Neural cell (in vitro differentiated cells): ENCODE data around the gene COQ8B. TPM values are rescaled to one million over a fixed set of nuclear protein-coding genes. Genes with fewer than 3 reads are reported as not detected.

Source experiments
- H2AFZ ChIP-seq: fragments of 200-600, 300-800 bp; sonication (generic), shearing (Covaris generic); 2 replicates; pipeline ENCODE4 v1.6.0; 2014; ENCODE audit warnings: low read depth, mild to moderate bottlenecking, antibody characterized with exemption, low read length, moderate library complexity
- H3F3A ChIP-seq: fragments of 200-600 bp; shearing (Covaris generic); 2 replicates; pipeline ENCODE4 v1.6.1; 2016; ENCODE audit warnings: mild to moderate bottlenecking, moderate library complexity, mixed read lengths, antibody characterized with exemption, low read length; ENCODE audit not compliant: insufficient read depth, poor library complexity, severe bottlenecking
- H3K27ac ChIP-seq: fragments of 200-600, 300-800 bp; sonication (generic), shearing (Covaris generic); 2 replicates; pipeline ENCODE4 v1.5.1; 2014; ENCODE audit warnings: mild to moderate bottlenecking, low read length, moderate library complexity
- H3K27me3 ChIP-seq: fragments of 300-800, 200-600 bp; sonication (generic), shearing (Covaris generic); 2 replicates; pipeline ENCODE4 v1.6.0; 2014; ENCODE audit warnings: mild to moderate bottlenecking, low read depth, low read length, moderate library complexity; ENCODE audit not compliant: insufficient read depth
- H3K36me3 ChIP-seq: fragments of 300-800, 200-600 bp; sonication (generic), shearing (Covaris generic); 2 replicates; pipeline ENCODE4 v1.5.1; 2014; ENCODE audit warnings: mild to moderate bottlenecking, antibody characterized with exemption, low read length, moderate library complexity; ENCODE audit not compliant: insufficient read depth
- H3K4me2 ChIP-seq: fragments of 300-800, 200-600 bp; sonication (generic), shearing (Covaris generic); 2 replicates; pipeline ENCODE4 v1.6.0; 2014; ENCODE audit warnings: mild to moderate bottlenecking, low read length
- H3K4me3 ChIP-seq: fragments of 300-800, 200-600 bp; sonication (generic), shearing (Covaris generic); 2 replicates; pipeline ENCODE4 v1.5.1; 2014; ENCODE audit warnings: mild to moderate bottlenecking, low read length, moderate library complexity
- H3K79me2 ChIP-seq: fragments of 200-600 bp; shearing (Covaris generic); replicated peaks from 2 replicates; pipeline ENCODE4 v1.6.0; 2014; ENCODE audit warnings: mild to moderate bottlenecking, low read length, moderate library complexity; ENCODE audit not compliant: insufficient read depth
- H3K9ac ChIP-seq: fragments of 300-800, 200-600 bp; sonication (generic), shearing (Covaris generic); 2 replicates; pipeline ENCODE4 v1.6.1; 2016; ENCODE audit warnings: mild to moderate bottlenecking, low read length, mixed read lengths
- H3K9me2 ChIP-seq: fragments of 200-600 bp; shearing (Covaris generic); 2 replicates; pipeline ENCODE4 v1.6.1; 2016; ENCODE audit warnings: mild to moderate bottlenecking, low read length, mixed read lengths; ENCODE audit not compliant: insufficient read depth
- H3K9me3 ChIP-seq: fragments of 200-600, 300-800 bp; sonication (generic), shearing (Covaris generic); 2 replicates; pipeline ENCODE4 v1.6.1; 2016; ENCODE audit warnings: mild to moderate bottlenecking, mixed run types, low read length, moderate library complexity, mixed read lengths
- H4K20me1 ChIP-seq: fragments of 200-600 bp; shearing (Covaris generic); 2 replicates; pipeline ENCODE4 v1.6.1; 2016; ENCODE audit warnings: mild to moderate bottlenecking, mixed run types; ENCODE audit not compliant: insufficient read depth
- CTCF ChIP-seq: fragments of 450-650 bp; IDR thresholded peaks from 2 replicates; pipeline ENCODE4 v1.5.1; 2014; ENCODE audit warnings: antibody characterized with exemption, mild to moderate bottlenecking, moderate library complexity; ENCODE audit not compliant: poor library complexity, severe bottlenecking
- EP300 ChIP-seq: fragments of 450-650 bp; conservative IDR thresholded peaks from 2 replicates; pipeline ENCODE4 v1.6.1; 2014; ENCODE audit warnings: antibody characterized with exemption, mild to moderate bottlenecking, moderate library complexity; ENCODE audit not compliant: poor library complexity, severe bottlenecking
- EZH2 ChIP-seq: fragments of 200-600, 300-800 bp; shearing (Covaris generic), sonication (generic); IDR thresholded peaks from 2 replicates; pipeline ENCODE4 v1.6.1; 2014; ENCODE audit warnings: antibody characterized with exemption, low read length, borderline replicate concordance, mild to moderate bottlenecking; ENCODE audit not compliant: insufficient read depth, poor library complexity, severe bottlenecking
- MXI1 ChIP-seq: fragments of 450-650 bp; conservative IDR thresholded peaks from 2 replicates; pipeline ENCODE4 v1.6.1; 2014; ENCODE audit warnings: antibody characterized with exemption, mild to moderate bottlenecking; ENCODE audit not compliant: poor library complexity, severe bottlenecking
- POLR2AphosphoS5 ChIP-seq: IDR thresholded peaks from 2 replicates; pipeline ENCODE4 v1.6.1; 2012
- RAD21 ChIP-seq: fragments of 450-650 bp; conservative IDR thresholded peaks from 2 replicates; pipeline ENCODE4 v1.6.1; 2014; ENCODE audit warnings: antibody characterized with exemption, mild to moderate bottlenecking, moderate library complexity
- SMC3 ChIP-seq: fragments of 450-650 bp; conservative IDR thresholded peaks from 2 replicates; pipeline ENCODE4 v1.6.1; 2014; ENCODE audit warnings: antibody characterized with exemption, mild to moderate bottlenecking, moderate library complexity; ENCODE audit not compliant: poor library complexity
- TAF1 ChIP-seq: IDR thresholded peaks from 2 replicates; pipeline ENCODE4 v1.6.1; 2012; ENCODE audit warnings: low read depth
- polyA plus RNA-seq: library from polyadenylated mRNA; depleted of rRNA; stranded (reverse); fragments of >200 nt; gene quantifications from 2 replicates; pipeline ENCODE4 v1.2.3, GENCODE V29; 2014
- TF ChIP-seq, protein P1 (sequence below): IDR thresholded peaks from 2 replicates; pipeline ENCODE4 v1.6.1; 2012; ENCODE audit warnings: borderline replicate concordance

Gene COQ8B
- polyA plus RNA-seq, 1 donor from 2014 or later: 83.2 TPM

DNA sequence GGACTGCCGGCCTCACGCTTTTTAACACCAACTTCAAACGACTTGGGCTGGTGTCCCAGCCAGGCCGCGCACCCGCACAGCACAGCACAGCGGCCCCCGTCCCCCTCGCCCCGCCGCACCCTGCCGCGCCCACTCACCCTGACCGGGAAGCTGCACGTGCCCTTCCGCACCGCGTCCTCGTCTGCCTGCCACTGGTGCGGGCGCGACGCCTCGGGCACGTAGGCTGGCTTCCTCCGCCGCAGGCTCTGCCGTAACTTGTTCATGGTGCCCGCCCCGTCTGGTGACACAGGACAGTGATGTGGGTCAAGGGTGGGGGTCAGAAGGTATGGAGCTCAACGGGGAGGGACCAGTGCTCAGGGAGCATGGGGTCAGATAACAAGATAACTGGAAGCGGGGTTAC is 32.4 kb downstream of the COQ8B start (continued):
- no peak for TF ChIP-seq CTCF

DNA sequence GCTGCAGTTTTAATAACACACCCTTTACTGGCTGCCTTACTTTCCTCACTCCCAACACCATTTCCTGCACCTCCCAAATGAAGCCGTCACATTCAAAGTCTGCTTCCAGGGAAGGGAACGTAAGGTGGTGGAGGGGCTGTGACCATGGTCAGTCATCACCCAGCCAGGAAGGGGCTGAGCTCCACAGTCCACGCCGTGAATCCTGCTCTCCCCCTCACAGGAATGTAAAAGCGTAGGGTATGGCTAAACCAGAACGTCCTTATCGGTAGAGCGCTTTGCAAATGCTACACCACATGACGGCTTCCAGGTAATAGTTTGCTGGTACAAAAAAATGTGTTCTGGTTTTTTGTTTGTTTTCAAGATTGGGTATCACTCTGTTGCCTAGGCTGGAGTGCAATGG is 33.2 kb downstream of the COQ8B start:
- H3K4me2 ChIP-seq: no peak overlapping the region
- H3K27ac ChIP-seq: no peak overlapping the region
- no peak for TF ChIP-seq EP300
- no peak for TF ChIP-seq POLR2AphosphoS5
- TF ChIP-seq RAD21: no peak
- TF ChIP-seq SMC3: no peak
- TF ChIP-seq TAF1: no peak
- no peak overlapping the region for H3K4me3 ChIP-seq
- H3K36me3 ChIP-seq: peaks cover 6% of the 10 kb centered on the region
- H3K9me3 ChIP-seq: no peaks in the 10 kb centered on the region
- no peak overlapping the region for H2AFZ ChIP-seq
- H3F3A ChIP-seq: no peaks in the 10 kb centered on the region
- H3K9ac ChIP-seq: no peak overlapping the region
- H4K20me1 ChIP-seq: no peaks in the 10 kb centered on the region
- peaks cover 8% of the 10 kb centered on the region for H3K79me2 ChIP-seq
- H3K9me2 ChIP-seq: no peaks in the 10 kb centered on the region
- H3K27me3 ChIP-seq: no peaks in the 10 kb centered on the region

GRCh38 chr19:40682431-40682964 is 34.2 kb downstream of the COQ8B start:
- Histone ChIP-seq H3F3A (no peaks in the 10 kb centered on the region), H2AFZ (no peak overlapping the region), H3K9me2 (no peaks in the 10 kb centered on the region), H3K27me3 (no peaks in the 10 kb centered on the region), H3K27ac (no peak overlapping the region), H3K4me3 (no peak overlapping the region), H3K36me3 (peaks cover 6% of the 10 kb centered on the region), H3K9ac (no peak overlapping the region), H3K9me3 (no peaks in the 10 kb centered on the region), H3K79me2 (no peaks in the 10 kb centered on the region), H3K4me2 (no peak overlapping the region), H4K20me1 (no peaks in the 10 kb centered on the region)
- TF ChIP-seq EZH2 (no peak), RAD21 (no peak), CTCF (no peak), TAF1 (no peak), MXI1 (no peak), SMC3 (no peak), POLR2AphosphoS5 (no peak), EP300 (no peak)
- TF ChIP-seq, protein P1, sequence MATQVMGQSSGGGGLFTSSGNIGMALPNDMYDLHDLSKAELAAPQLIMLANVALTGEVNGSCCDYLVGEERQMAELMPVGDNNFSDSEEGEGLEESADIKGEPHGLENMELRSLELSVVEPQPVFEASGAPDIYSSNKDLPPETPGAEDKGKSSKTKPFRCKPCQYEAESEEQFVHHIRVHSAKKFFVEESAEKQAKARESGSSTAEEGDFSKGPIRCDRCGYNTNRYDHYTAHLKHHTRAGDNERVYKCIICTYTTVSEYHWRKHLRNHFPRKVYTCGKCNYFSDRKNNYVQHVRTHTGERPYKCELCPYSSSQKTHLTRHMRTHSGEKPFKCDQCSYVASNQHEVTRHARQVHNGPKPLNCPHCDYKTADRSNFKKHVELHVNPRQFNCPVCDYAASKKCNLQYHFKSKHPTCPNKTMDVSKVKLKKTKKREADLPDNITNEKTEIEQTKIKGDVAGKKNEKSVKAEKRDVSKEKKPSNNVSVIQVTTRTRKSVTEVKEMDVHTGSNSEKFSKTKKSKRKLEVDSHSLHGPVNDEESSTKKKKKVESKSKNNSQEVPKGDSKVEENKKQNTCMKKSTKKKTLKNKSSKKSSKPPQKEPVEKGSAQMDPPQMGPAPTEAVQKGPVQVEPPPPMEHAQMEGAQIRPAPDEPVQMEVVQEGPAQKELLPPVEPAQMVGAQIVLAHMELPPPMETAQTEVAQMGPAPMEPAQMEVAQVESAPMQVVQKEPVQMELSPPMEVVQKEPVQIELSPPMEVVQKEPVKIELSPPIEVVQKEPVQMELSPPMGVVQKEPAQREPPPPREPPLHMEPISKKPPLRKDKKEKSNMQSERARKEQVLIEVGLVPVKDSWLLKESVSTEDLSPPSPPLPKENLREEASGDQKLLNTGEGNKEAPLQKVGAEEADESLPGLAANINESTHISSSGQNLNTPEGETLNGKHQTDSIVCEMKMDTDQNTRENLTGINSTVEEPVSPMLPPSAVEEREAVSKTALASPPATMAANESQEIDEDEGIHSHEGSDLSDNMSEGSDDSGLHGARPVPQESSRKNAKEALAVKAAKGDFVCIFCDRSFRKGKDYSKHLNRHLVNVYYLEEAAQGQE: no peak
